Heart left ventricle (tissue), 16 donors: ENCODE data around the gene CHRNA1. TPM values are rescaled to one million over a fixed set of nuclear protein-coding genes. Genes with fewer than 3 reads are reported as not detected.

Experiments used
- ATAC-seq, 4 donors: fragments of 200-7000 bp; cut with Tn5 transposase; one replicate each; pipeline ENCODE4 v1.9.1; 2020 to 2022; ENCODE audit warnings: moderate library complexity in 4 of 4, mild to moderate bottlenecking in 3 of 4, moderate number of reproducible peaks in 1 of 4
- DNase-seq, 5 donors: peaks; one replicate each; pipeline ENCODE4 v3.0.0-alpha.2; 2020
- H3K27ac ChIP-seq, 12 donors: fragments of 200-600 bp; sonication (generic) in 4 of 12; one replicate each; pipeline versions ENCODE4 v1.5.0 to v1.8.0; 2016 to 2022; ENCODE audit warnings: mild to moderate bottlenecking in 2 of 12
- H3K27me3 ChIP-seq, 9 donors: fragments of 200-600 bp; sonication (generic) in 2 of 9; one replicate each; pipeline versions ENCODE4 v1.5.1 to v1.8.0; 2016 to 2022; ENCODE audit warnings: mild to moderate bottlenecking in 3 of 9
- H3K36me3 ChIP-seq, 9 donors: fragments of 200-600 bp; sonication (generic) in 2 of 9; one replicate each; pipeline versions ENCODE4 v1.5.0 to v1.8.0; 2018 to 2022; ENCODE audit warnings: mild to moderate bottlenecking in 2 of 9
- H3K4me1 ChIP-seq, 12 donors: fragments of 200-600 bp; sonication (generic) in 4 of 12; one replicate each; pipeline versions ENCODE4 v1.5.0 to v1.8.0; 2016 to 2022; ENCODE audit warnings: mild to moderate bottlenecking in 3 of 12
- H3K4me3 ChIP-seq, 12 donors: fragments of 200-600 bp; sonication (generic) in 4 of 12; one replicate each; pipeline versions ENCODE4 v1.5.0 to v1.8.0; 2017 to 2022; ENCODE audit warnings: mild to moderate bottlenecking in 9 of 12, moderate library complexity in 4 of 12
- H3K9me3 ChIP-seq, 12 donors: fragments of 200-600 bp; sonication (generic) in 4 of 12; one replicate each; pipeline versions ENCODE4 v1.5.0 to v1.8.0; 2016 to 2022; ENCODE audit warnings: mild to moderate bottlenecking in 1 of 12
- CTCF ChIP-seq, 12 donors: fragments of 200-600 bp; sonication (generic) in 4 of 12; IDR thresholded peaks; one replicate each; pipeline versions ENCODE4 v1.5.0 to v1.8.0; 2018 to 2022; ENCODE audit warnings: antibody characterized with exemption in 12 of 12, mild to moderate bottlenecking in 5 of 12
- POLR2A ChIP-seq, 2 donors: fragments of 450-650 bp; IDR thresholded peaks; one replicate each; pipeline ENCODE4 v1.6.1; 2017; ENCODE audit warnings: antibody characterized with exemption in 2 of 2, mild to moderate bottlenecking in 2 of 2, moderate library complexity in 2 of 2
- WGBS, 4 donors: extraction: QIAGEN DNeasy Blood & Tissue Kit in 2 of 4; methylation state at CpG; one replicate each; pipeline versions ENCODE4 v1.1.5 to v1.1.7; 2013 to 2018; 5-methylcytosine and 5-hydroxymethylcytosine counted together
- intact Hi-C, 10 donors: fragments of 100-400 bp; cut with DNase I; formaldehyde crosslinking; loops; one replicate each; pipeline versions ENCODE4 v1.11.1 to v1.14.2; 2022
- polyA plus RNA-seq, 2 donors: library from polyadenylated mRNA; stranded (reverse); fragments of 200-250 nt; gene quantifications; one replicate each; pipeline ENCODE4 v1.2.3, GENCODE V29; 2013
- total RNA-seq, 9 donors: library from RNA; depleted of rRNA in 2 of 9; stranded (reverse); fragments of >200 nt in 2 of 9; fragmentation: NEBNext Ultra II Directional in 3 of 9; extraction: Animal tissue kit (Norgen Biotek cat#: 25700) in 3 of 9; gene quantifications; one replicate each; pipeline versions ENCODE4 v1.1.0 to v1.2.4, GENCODE V29; 2016 to 2023
- donor health status: ischemic (EF 13 %, LVEDD 7.1; RV severe dilation, severe dysfunction).
- donor health status: healthy with polysubstance abuse.
- donor health status: DM: no; HTN: yes; CAD: no.
- donor health status: DM: no; HTN: no; CAD: no.
- donor health status: ischemic (EF 25% LVEDD 6.9; RV normal size, moderate dysfunction).
- donor health status: ischemic (EF 25% LVEDD 5.7; RV mildly dilated, moderate dysfunction).
- donor health status: healthy.
- donor health status: DM: yes; HTN: yes; CAD: no.
- donor health status: ischemic (EF 35%, LVEDD 5.7; RV mildly dilated, moderate dysfunction).
- donor health status: nonischemic (EF 11% LVEDD 7.7; RV severe dilation, severe dysfunction).
- donor health status: DM: yes; HTN: yes; CAD: no.
- donor health status: PGD.
- donor health status: ischemic (EF 29% LVEDD 5.4; RV normal size, mild dysfunction).
- donor health status: nonischemic (EF 23%, LVEDD 6.1; RV moderate dilation, normal function).

The CHRNA1 gene
- total and polyA plus RNA-seq, 11 donors = 0.07 to 1.8 (median 0.86) TPM; not detected in 3

- H3K27me3 ChIP-seq = no peaks in the 10 kb centered on the region
- no peaks in the 10 kb centered on the region for H3K36me3 ChIP-seq
- TF ChIP-seq POLR2A (IDR thresholded peaks at IDR 0.05) (no peak), CTCF (IDR thresholded peaks at IDR 0.05) (peak; percentile 64 to 83 (median 73))
- peaks cover 0 to 11% (median 0%) of the 10 kb centered on the region in 12 donors for H3K4me1 ChIP-seq
- DNase-seq (peak in 4 of 5 donors; percentile 29 to 51 (median 46)), ATAC-seq (peak in 3 of 4 donors; percentile 67 to 69 (median 67))
- intact Hi-C loops = no loop called here
- no peaks in the 10 kb centered on the region for H3K9me3 ChIP-seq
- no peak overlapping the region for H3K27ac ChIP-seq
- WGBS, 4 donors = 2 to 4% (median 3%) methylated on average over 4 of the region's 4 CpGs
- no peak overlapping the region for H3K4me3 ChIP-seq
Measured at GRCh38 chr2:174748948-174749347, 15.3 kb downstream of the CHRNA1 start.

- no peak for TF ChIP-seq CTCF (IDR thresholded peaks at IDR 0.05)
- TF ChIP-seq POLR2A (IDR thresholded peaks at IDR 0.05) = no peak
- Histone ChIP-seq H3K4me1 (no peaks in the 10 kb centered on the region), H3K27me3 (no peaks in the 10 kb centered on the region), H3K36me3 (no peaks in the 10 kb centered on the region), H3K4me3 (no peak overlapping the region), H3K9me3 (no peaks in the 10 kb centered on the region), H3K27ac (no peak overlapping the region)
- intact Hi-C loops = no loop called here
- WGBS, 4 donors = 89 to 96% (median 91%) methylated on average over 5 of the region's 5 CpGs
- ATAC-seq (no peak), DNase-seq (no peak)
Measured at GRCh38 chr2:174745142-174745541, 19.1 kb downstream of the CHRNA1 start.

- no peak for TF ChIP-seq CTCF (IDR thresholded peaks at IDR 0.05)
- TF ChIP-seq POLR2A (IDR thresholded peaks at IDR 0.05) = no peak
- no peaks in the 10 kb centered on the region for H3K4me1 ChIP-seq
- DNase-seq (no peak), ATAC-seq (no peak)
- no peaks in the 10 kb centered on the region for H3K27me3 ChIP-seq
- no peaks in the 10 kb centered on the region for H3K9me3 ChIP-seq
- intact Hi-C loops = no loop called here
- H3K27ac ChIP-seq = no peak overlapping the region
- WGBS, 4 donors = 92 to 97% (median 94%) methylated on average over 2 of the region's 2 CpGs
- H3K4me3 ChIP-seq = no peak overlapping the region
- H3K36me3 ChIP-seq = no peaks in the 10 kb centered on the region
Measured at GRCh38 chr2:174744111-174744510, 20.2 kb downstream of the CHRNA1 start.

GRCh38 chr2:174740721-174741120 lies 23.6 kb downstream of the CHRNA1 start:
- 91 to 95% (median 93%) methylated on average over 3 of the region's 3 CpGs for WGBS, 4 donors
- no peaks in the 10 kb centered on the region for H3K36me3 ChIP-seq
- no peak overlapping the region for H3K27ac ChIP-seq
- DNase-seq = no peak
- H3K4me3 ChIP-seq = no peak overlapping the region
- no peak for ATAC-seq
- H3K9me3 ChIP-seq = no peaks in the 10 kb centered on the region
- no peak for TF ChIP-seq POLR2A (IDR thresholded peaks at IDR 0.05)
- TF ChIP-seq CTCF (IDR thresholded peaks at IDR 0.05) = no peak
- intact Hi-C loops = no loop called here
- no peaks in the 10 kb centered on the region for H3K27me3 ChIP-seq
- no peaks in the 10 kb centered on the region for H3K4me1 ChIP-seq
